Measurements from ENCODE around the gene APOL6.
"Not testable (repeated sequence)": the region's sequence is repeated elsewhere in the genome, so short reads cannot be mapped to it uniquely, and the experiment has no call there.

The APOL6 gene

GRCh38 chr22:35637254-35637653 lies 11.0 kb upstream of the APOL6 start:
- no peak for DNase-seq (ENCODE audit: low spot score)

- no peak for DNase-seq (ENCODE audit: low spot score)
Observed at GRCh38 chr22:35638001-35638400, 10.2 kb upstream of the APOL6 start.

GRCh38 chr22:35638410-35638809 lies 9.8 kb upstream of the APOL6 start:
- DNase-seq (ENCODE audit: low spot score): no peak

GRCh38 chr22:35641494-35642120 lies 6.6 kb upstream of the APOL6 start:
- DNase-seq (ENCODE audit: low spot score): no peak

- DNase-seq (ENCODE audit: low spot score): no peak
Observed at GRCh38 chr22:35642305-35642741, 5.9 kb upstream of the APOL6 start.

- no peak for DNase-seq (ENCODE audit: low spot score)
Observed at GRCh38 chr22:35643991-35644390, 4.3 kb upstream of the APOL6 start.

GRCh38 chr22:35645646-35646045 lies 2.6 kb upstream of the APOL6 start:
- no peak for DNase-seq (ENCODE audit: low spot score)

- no peak for DNase-seq (ENCODE audit: low spot score)
Observed at GRCh38 chr22:35649026-35649553, 844 bp downstream of the APOL6 start.

GRCh38 chr22:35649636-35650250 lies 1.5 kb downstream of the APOL6 start:
- DNase-seq (ENCODE audit: low spot score): no peak

- no peak for DNase-seq (ENCODE audit: low spot score)
Observed at GRCh38 chr22:35651085-35651484, 2.8 kb downstream of the APOL6 start.

- no peak for DNase-seq (ENCODE audit: low spot score)
Observed at GRCh38 chr22:35653824-35654223, 5.6 kb downstream of the APOL6 start.

- DNase-seq (ENCODE audit: low spot score): no peak
Observed at GRCh38 chr22:35656284-35656752, 8.1 kb downstream of the APOL6 start.

- no peak for DNase-seq (ENCODE audit: low spot score)
Observed at GRCh38 chr22:35657571-35658312, 9.5 kb downstream of the APOL6 start.

GRCh38 chr22:35660291-35661127 lies 12.3 kb downstream of the APOL6 start:
- no peak for DNase-seq (ENCODE audit: low spot score)

GRCh38 chr22:35661464-35661863 lies 13.2 kb downstream of the APOL6 start:
- no peak for DNase-seq (ENCODE audit: low spot score)

GRCh38 chr22:35662914-35663313 lies 14.7 kb downstream of the APOL6 start:
- no peak for DNase-seq (ENCODE audit: low spot score)

GRCh38 chr22:35663371-35663770 lies 15.1 kb downstream of the APOL6 start:
- DNase-seq (ENCODE audit: low spot score): no peak

GRCh38 chr22:35664955-35665587 lies 16.8 kb downstream of the APOL6 start:
- DNase-seq (ENCODE audit: low spot score): no peak

GRCh38 chr22:35666699-35667098 lies 18.5 kb downstream of the APOL6 start:
- not testable (repeated sequence) for DNase-seq (ENCODE audit: low spot score)

- DNase-seq (ENCODE audit: low spot score): no peak
Observed at GRCh38 chr22:35674335-35674734, 26.1 kb downstream of the APOL6 start.

GRCh38 chr22:35676065-35676464 lies 27.8 kb downstream of the APOL6 start:
- not testable (repeated sequence) for DNase-seq (ENCODE audit: low spot score)

All from kidney capillary endothelial cell (primary cell).